ENCODE results near the gene SLC15A3. TPM values are rescaled to one million over a fixed set of nuclear protein-coding genes. Genes with fewer than 3 reads are reported as not detected.

The SLC15A3 gene
- total RNA-seq, 1 donor from 2014 or later: 3.5 TPM

DNA sequence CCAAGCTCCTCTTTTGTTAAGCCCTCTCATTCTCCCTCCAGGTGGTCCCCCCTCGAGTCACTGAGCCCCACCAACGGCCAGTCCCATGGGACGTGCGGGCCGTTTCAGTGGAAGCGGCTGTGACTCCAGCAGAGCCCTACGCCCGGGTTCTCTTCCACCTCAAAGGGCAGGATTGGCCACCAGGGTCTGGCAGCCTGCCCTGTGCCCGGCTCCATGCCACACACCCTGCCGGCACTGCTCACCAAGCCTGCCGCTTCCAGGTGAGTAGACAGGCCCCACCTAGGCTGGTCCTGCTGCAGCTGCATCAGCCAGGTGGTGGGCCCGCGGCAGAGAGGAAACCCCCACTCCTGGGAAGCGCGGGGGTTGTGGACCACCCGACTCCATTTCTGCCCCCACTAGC lies 24.4 kb downstream of the SLC15A3 start:
- no peak overlapping the region for H3K4me3 Mint-ChIP-seq
- peaks cover 11% of the 10 kb centered on the region for H3K4me1 Mint-ChIP-seq (ENCODE audit: unreplicated experiment)
- no peak overlapping the region for H3K27ac Mint-ChIP-seq
- no peaks in the 10 kb centered on the region for H3K27me3 Mint-ChIP-seq
- peaks cover 8% of the 10 kb centered on the region for H3K36me3 Mint-ChIP-seq
- DNase-seq (ENCODE audit: extremely low spot score, unreplicated experiment): no peak
- H3K9me3 Mint-ChIP-seq: no peaks in the 10 kb centered on the region
- TF ChIP-seq, protein P1, sequence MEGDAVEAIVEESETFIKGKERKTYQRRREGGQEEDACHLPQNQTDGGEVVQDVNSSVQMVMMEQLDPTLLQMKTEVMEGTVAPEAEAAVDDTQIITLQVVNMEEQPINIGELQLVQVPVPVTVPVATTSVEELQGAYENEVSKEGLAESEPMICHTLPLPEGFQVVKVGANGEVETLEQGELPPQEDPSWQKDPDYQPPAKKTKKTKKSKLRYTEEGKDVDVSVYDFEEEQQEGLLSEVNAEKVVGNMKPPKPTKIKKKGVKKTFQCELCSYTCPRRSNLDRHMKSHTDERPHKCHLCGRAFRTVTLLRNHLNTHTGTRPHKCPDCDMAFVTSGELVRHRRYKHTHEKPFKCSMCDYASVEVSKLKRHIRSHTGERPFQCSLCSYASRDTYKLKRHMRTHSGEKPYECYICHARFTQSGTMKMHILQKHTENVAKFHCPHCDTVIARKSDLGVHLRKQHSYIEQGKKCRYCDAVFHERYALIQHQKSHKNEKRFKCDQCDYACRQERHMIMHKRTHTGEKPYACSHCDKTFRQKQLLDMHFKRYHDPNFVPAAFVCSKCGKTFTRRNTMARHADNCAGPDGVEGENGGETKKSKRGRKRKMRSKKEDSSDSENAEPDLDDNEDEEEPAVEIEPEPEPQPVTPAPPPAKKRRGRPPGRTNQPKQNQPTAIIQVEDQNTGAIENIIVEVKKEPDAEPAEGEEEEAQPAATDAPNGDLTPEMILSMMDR (conservative IDR thresholded peaks at IDR 0.05): no peak

- H3K4me3 Mint-ChIP-seq: peak overlapping the region; percentile 97
- no peak overlapping the region for H3K27ac Mint-ChIP-seq
- no peak for DNase-seq (ENCODE audit: extremely low spot score, unreplicated experiment)
- TF ChIP-seq, protein P1 (conservative IDR thresholded peaks at IDR 0.05): no peak
- H3K4me1 Mint-ChIP-seq (ENCODE audit: unreplicated experiment): peaks cover 15% of the 10 kb centered on the region
- no peaks in the 10 kb centered on the region for H3K9me3 Mint-ChIP-seq
- H3K27me3 Mint-ChIP-seq: no peaks in the 10 kb centered on the region
- peaks cover 12% of the 10 kb centered on the region for H3K36me3 Mint-ChIP-seq
Observed at GRCh38 chr11:60927061-60927592, 24.8 kb downstream of the SLC15A3 start.

DNA sequence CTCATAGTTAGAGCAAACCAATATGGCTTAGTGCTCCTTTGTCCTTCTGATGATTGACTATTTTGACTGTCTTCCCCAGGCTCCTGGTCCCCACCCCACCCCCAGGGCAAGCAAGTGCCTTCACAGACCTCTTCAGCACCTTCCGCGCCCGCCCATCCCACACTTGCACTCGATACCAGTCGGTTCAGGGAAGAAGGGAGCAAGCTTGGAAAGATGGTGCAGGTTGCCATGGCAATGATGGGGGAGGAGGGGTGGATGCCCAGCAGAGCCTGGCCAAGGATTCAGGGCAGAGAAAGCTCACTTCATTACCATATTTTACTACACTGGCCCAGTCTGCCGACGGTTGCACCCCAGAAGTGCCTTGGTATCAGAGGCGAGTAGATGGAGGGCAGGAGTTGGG lies 25.5 kb downstream of the SLC15A3 start:
- Mint-ChIP-seq H3K4me1 (ENCODE audit: unreplicated experiment) (peaks cover 15% of the 10 kb centered on the region), H3K9me3 (no peaks in the 10 kb centered on the region), H3K27ac (no peak overlapping the region), H3K27me3 (no peaks in the 10 kb centered on the region), H3K4me3 (peak overlapping the region; percentile 97), H3K36me3 (peaks cover 12% of the 10 kb centered on the region)
- TF ChIP-seq, protein P1 (conservative IDR thresholded peaks at IDR 0.05): no peak
- no peak for DNase-seq (ENCODE audit: extremely low spot score, unreplicated experiment)

- H3K9me3 Mint-ChIP-seq: no peaks in the 10 kb centered on the region
- TF ChIP-seq, protein P1 (conservative IDR thresholded peaks at IDR 0.05): no peak
- no peak for DNase-seq (ENCODE audit: extremely low spot score, unreplicated experiment)
- H3K4me3 Mint-ChIP-seq: peak overlapping the region; percentile 97
- H3K27ac Mint-ChIP-seq: peak overlapping the region; percentile 23
- peaks cover 12% of the 10 kb centered on the region for H3K36me3 Mint-ChIP-seq
- H3K4me1 Mint-ChIP-seq (ENCODE audit: unreplicated experiment): peaks cover 15% of the 10 kb centered on the region
- no peaks in the 10 kb centered on the region for H3K27me3 Mint-ChIP-seq
Observed at GRCh38 chr11:60925868-60926267, 26.1 kb downstream of the SLC15A3 start.

GRCh38 chr11:60924906-60925853 lies 26.8 kb downstream of the SLC15A3 start:
- TF ChIP-seq, protein P1 (conservative IDR thresholded peaks at IDR 0.05): no peak
- H3K4me3 Mint-ChIP-seq: peak overlapping the region; percentile 97
- no peaks in the 10 kb centered on the region for H3K9me3 Mint-ChIP-seq
- no peak for DNase-seq (ENCODE audit: extremely low spot score, unreplicated experiment)
- H3K27ac Mint-ChIP-seq: peak overlapping the region; percentile 23
- peaks cover 15% of the 10 kb centered on the region for H3K4me1 Mint-ChIP-seq (ENCODE audit: unreplicated experiment)
- H3K27me3 Mint-ChIP-seq: no peaks in the 10 kb centered on the region
- H3K36me3 Mint-ChIP-seq: peaks cover 12% of the 10 kb centered on the region

Measured in type B pancreatic cell (in vitro differentiated cells).